Endothelial cell of umbilical vein (primary cell): Measurements from ENCODE around the gene GCDH. TPM values are rescaled to one million over a fixed set of nuclear protein-coding genes. Genes with fewer than 3 reads are reported as not detected.

ENCODE experiments used
- BruUV-seq: library from RNA; stranded (reverse); fragments of 400-500 nt; replicated peaks from 2 replicates; lab custom pipeline; 2021; lab: Mats Ljungman, UMichigan
- CTCF ChIA-PET: fragments of 300-600, 350-600 bp; sonication (Branson Sonifier 250); formaldehyde crosslinking; loops from one replicate; lab custom pipeline; 2021; ENCODE audit warnings: antibody characterized with exemption, inconsistent platforms; lab: Charles Lee
- POLR2A ChIA-PET: fragments of 300-600, 350-600 bp; sonication (Branson Sonifier 250); formaldehyde crosslinking; loops from one replicate; lab custom pipeline; 2021; ENCODE audit warnings: antibody characterized with exemption, inconsistent platforms; lab: Charles Lee
- DNase-seq: peaks from one replicate; pipeline ENCODE4 v3.0.0-alpha.2; 2011; ENCODE audit warnings: low read depth, low spot score
- FAIRE-seq: peaks from 2 replicates; lab custom pipeline; 2011; peaks lifted over from hg19 to GRCh38; lab: Jason Lieb, UNC
- H2AFZ ChIP-seq: 2 replicates; pipeline ENCODE4 v1.6.0; 2012; ENCODE audit warnings: low read depth, low read length, control low read depth, inconsistent platforms
- H3K27ac ChIP-seq: 2 replicates; pipeline ENCODE4 v1.5.1; 2011; ENCODE audit warnings: low read depth, mild to moderate bottlenecking, control low read depth, low read length, moderate library complexity; ENCODE audit not compliant: insufficient read depth
- H3K27me3 ChIP-seq, 2 experiments: 2 replicates each; pipeline versions ENCODE4 v1.6.0 to v1.6.1; 2011; ENCODE audit warnings: low read length in 2 of 2, mixed read lengths in 1 of 2; ENCODE audit not compliant: control insufficient read depth in 2 of 2, insufficient read depth in 2 of 2
- H3K36me3 ChIP-seq, 2 experiments: 2 replicates in 1 of 2; 3 replicates in 1 of 2; pipeline ENCODE4 v1.5.1; 2011; ENCODE audit warnings: low read length in 2 of 2, mild to moderate bottlenecking in 1 of 2, moderate library complexity in 1 of 2; ENCODE audit not compliant: control insufficient read depth in 2 of 2, insufficient read depth in 2 of 2; ENCODE audit errors: extremely low read depth in 1 of 2
- H3K4me1 ChIP-seq: 3 replicates; pipeline ENCODE4 v1.5.1; 2011; ENCODE audit warnings: mild to moderate bottlenecking, low read length; ENCODE audit not compliant: control insufficient read depth, insufficient read depth; ENCODE audit errors: extremely low read depth
- H3K4me2 ChIP-seq: 2 replicates; pipeline ENCODE4 v1.6.1; 2011; ENCODE audit warnings: low read length, control low read depth, mixed read lengths; ENCODE audit not compliant: insufficient read depth
- H3K4me3 ChIP-seq, 3 experiments: fragments of 200-600 bp in 1 of 3; sonication (generic), shearing (Covaris generic) in 1 of 3; replicated peaks in 1 of 3; 2 replicates each; pipeline ENCODE4 v1.5.1; 2011 to 2016; ENCODE audit warnings: control low read depth in 3 of 3, low read length in 3 of 3, mild to moderate bottlenecking in 2 of 3, inconsistent platforms in 1 of 3, low read depth in 1 of 3, moderate library complexity in 1 of 3; ENCODE audit not compliant: insufficient read depth in 1 of 3
- H3K79me2 ChIP-seq: 2 replicates; pipeline ENCODE4 v1.6.0; 2012; ENCODE audit warnings: low read length, inconsistent platforms; ENCODE audit not compliant: control insufficient read depth, insufficient read depth
- H3K9ac ChIP-seq: replicated peaks from 2 replicates; pipeline ENCODE3; 2011; ENCODE audit warnings: low read length, control low read depth; ENCODE audit not compliant: insufficient read depth; ENCODE audit errors: extremely low read depth
- H3K9me1 ChIP-seq: replicated peaks from 3 replicates; pipeline ENCODE4 v1.6.0; 2011; ENCODE audit warnings: mild to moderate bottlenecking, low read length; ENCODE audit not compliant: control insufficient read depth, insufficient read depth; ENCODE audit errors: extremely low read depth
- H3K9me3 ChIP-seq: replicated peaks from 2 replicates; pipeline ENCODE4 v1.5.1; 2012; ENCODE audit warnings: low read length, inconsistent platforms; ENCODE audit not compliant: control insufficient read depth, insufficient read depth
- H4K20me1 ChIP-seq: replicated peaks from 2 replicates; pipeline ENCODE3; 2011; ENCODE audit warnings: mild to moderate bottlenecking, low read length; ENCODE audit not compliant: control insufficient read depth, insufficient read depth; ENCODE audit errors: extremely low read depth
- CTCF ChIP-seq, 2 donors: IDR thresholded peaks; 1 replicate in 1 of 2; 2 replicates in 1 of 2; pipeline ENCODE4 v1.5.1; 2011; ENCODE audit warnings: low read length in 2 of 2, mild to moderate bottlenecking in 2 of 2, moderate library complexity in 2 of 2, control low read depth in 1 of 2, inconsistent platforms in 1 of 2, low read depth in 1 of 2; ENCODE audit not compliant: insufficient read depth in 1 of 2; ENCODE audit errors: extremely low read depth in 1 of 2
- EZH2 ChIP-seq: IDR thresholded peaks from 2 replicates; pipeline ENCODE4 v1.6.1; 2012; ENCODE audit warnings: borderline replicate concordance, low read depth, mild to moderate bottlenecking, moderate library complexity, low read length, inconsistent platforms; ENCODE audit not compliant: severe bottlenecking
- GATA2 ChIP-seq: IDR thresholded peaks from 2 replicates; pipeline ENCODE4 v1.7.0; 2011; ENCODE audit warnings: low read depth, mild to moderate bottlenecking, moderate library complexity, mixed read lengths, low read length; ENCODE audit not compliant: insufficient read length, insufficient read depth
- JUN ChIP-seq: IDR thresholded peaks from 2 replicates; pipeline ENCODE4 v1.6.1; 2011; ENCODE audit warnings: borderline replicate concordance, low read depth; ENCODE audit not compliant: insufficient read length, insufficient read depth
- MYC ChIP-seq: IDR thresholded peaks from one replicate; pipeline ENCODE4 v1.6.1; 2011; ENCODE audit warnings: mild to moderate bottlenecking, low read depth, low read length
- POLR2A ChIP-seq: IDR thresholded peaks from 2 replicates; pipeline ENCODE4 v1.6.1; 2012; ENCODE audit warnings: low read depth, mild to moderate bottlenecking, control low read depth, low read length
- POLR2AphosphoS5 ChIP-seq: IDR thresholded peaks from 2 replicates; pipeline ENCODE4 v1.6.1; 2012; ENCODE audit warnings: low read depth, mild to moderate bottlenecking, control low read depth, low read length, moderate library complexity; ENCODE audit not compliant: insufficient read depth
- dilution Hi-C: fragments of 300-500 bp; cut with MboI; formaldehyde crosslinking; loops from one replicate; pipeline ENCODE4 v1.15.0; 2019; ENCODE audit warnings: low sequenced_read_pairs; ENCODE audit not compliant: extremely low pct_ligation_motif_present
- intact Hi-C: fragments of 100-400 bp; cut with micrococcal nuclease; formaldehyde crosslinking; loops from one replicate; pipeline ENCODE4 v1.10.0; 2022
- polyA plus RNA-seq, 4 experiments: library from polyadenylated mRNA; depleted of rRNA in 3 of 4; stranded (reverse) in 3 of 4; unstranded in 1 of 4; fragments of >200 nt; gene quantifications; 2 replicates each; pipeline versions ENCODE4 v1.2.1 to v1.2.3, GENCODE V29; 2011 to 2012; ENCODE audit warnings: missing spikeins in 1 of 4
- total RNA-seq: library from RNA; stranded (reverse); gene quantifications from 2 replicates; pipeline ENCODE4 v1.2.3, GENCODE V29; 2021

Gene GCDH
- total and polyA plus RNA-seq, 2 donors (not counting 3 experiments of a cell fraction or from before 2014, with no cell fraction given), result 27.3 to 35.8 TPM

- no peaks in the 10 kb centered on the region for H3K9me1 ChIP-seq
- dilution Hi-C loops, result no loop called here
- no peak overlapping the region for H3K4me2 ChIP-seq
- H3K4me1 ChIP-seq, result peaks cover 2% of the 10 kb centered on the region
- no peak overlapping the region for H3K27ac ChIP-seq
- H2AFZ ChIP-seq, result no peak overlapping the region
- ChIA-PET POLR2A (interaction anchor here (0.7 kb wide), 1 partner anchor 53 kb away, joined by 3 read pairs; no protein-coding TSS in a partner anchor), CTCF (interaction anchor here (1.0 to 2.2 kb wide), 3 partner anchors 17 to 105 kb away, joined by 3 to 12 read pairs (median 5); no protein-coding TSS in a partner anchor)
- intact Hi-C loops, result no loop called here
- no peaks in the 10 kb centered on the region for H3K79me2 ChIP-seq
- BruUV-seq, result no TSS peak
- no peaks in the 10 kb centered on the region for H3K36me3 ChIP-seq
- no peaks in the 10 kb centered on the region for H3K9me3 ChIP-seq
- TF ChIP-seq POLR2AphosphoS5, result no peak
- no peaks in the 10 kb centered on the region for H4K20me1 ChIP-seq
- no peak overlapping the region for H3K9ac ChIP-seq
- no peak for FAIRE-seq
- DNase-seq, result no peak
- H3K27me3 ChIP-seq, result no peaks in the 10 kb centered on the region
- H3K4me3 ChIP-seq, result no peak overlapping the region
Observed at GRCh38 chr19:12864721-12865715, 25.9 kb upstream of the GCDH start.

GRCh38 chr19:12865746-12866415 is 25.1 kb upstream of the GCDH start:
- H2AFZ ChIP-seq, result no peak overlapping the region
- no peaks in the 10 kb centered on the region for H3K36me3 ChIP-seq
- dilution Hi-C loops (no loop called here), intact Hi-C loops (no loop called here)
- H3K4me2 ChIP-seq, result no peak overlapping the region
- no peaks in the 10 kb centered on the region for H3K9me3 ChIP-seq
- no peak for DNase-seq
- no peak overlapping the region for H3K4me3 ChIP-seq
- no peaks in the 10 kb centered on the region for H4K20me1 ChIP-seq
- H3K9ac ChIP-seq, result no peak overlapping the region
- no peaks in the 10 kb centered on the region for H3K79me2 ChIP-seq
- H3K9me1 ChIP-seq, result no peaks in the 10 kb centered on the region
- TF ChIP-seq POLR2AphosphoS5 (no peak), CTCF (IDR thresholded peaks at IDR 0.05; ENCODE audit: extremely low read depth in 1 of 2, insufficient read depth in 1 of 2, low read depth in 1 of 2, low read length in 2 of 2) (no peak), EZH2 (no peak), MYC (no peak), POLR2A (no peak), JUN (no peak), GATA2 (no peak)
- peaks cover 2% of the 10 kb centered on the region for H3K4me1 ChIP-seq
- FAIRE-seq, result no peak
- POLR2A ChIA-PET, result no interaction called here
- H3K27me3 ChIP-seq, result no peaks in the 10 kb centered on the region
- no TSS peak for BruUV-seq
- no peak overlapping the region for H3K27ac ChIP-seq
- CTCF ChIA-PET, result interaction anchor here (1.0 to 1.1 kb wide), 2 partner anchors 18 to 106 kb away, joined by 3 to 5 read pairs; no protein-coding TSS in a partner anchor
